Measurements from ENCODE around the gene PYGB.

The PYGB gene

GRCh38 chr20:25216199-25216945 is 31.5 kb upstream of the PYGB start:
- DNase-seq: no peak

GRCh38 chr20:25217161-25218108 is 30.4 kb upstream of the PYGB start:
- DNase-seq: no peak

GRCh38 chr20:25218109-25218486 is 29.8 kb upstream of the PYGB start:
- DNase-seq: no peak

- no peak for DNase-seq
Observed at GRCh38 chr20:25218492-25218891, 29.4 kb upstream of the PYGB start.

- no peak for DNase-seq
Observed at GRCh38 chr20:25219365-25219764, 28.5 kb upstream of the PYGB start.

- no peak for DNase-seq
Observed at GRCh38 chr20:25220021-25220730, 27.7 kb upstream of the PYGB start.

GRCh38 chr20:25220810-25221591 is 26.9 kb upstream of the PYGB start:
- DNase-seq: no peak

- DNase-seq: no peak
Observed at GRCh38 chr20:25221592-25222460, 26.1 kb upstream of the PYGB start.

- DNase-seq: no peak
Observed at GRCh38 chr20:25222461-25223178, 25.3 kb upstream of the PYGB start.

GRCh38 chr20:25223179-25223661 is 24.7 kb upstream of the PYGB start:
- DNase-seq: peak; percentile 96

GRCh38 chr20:25223765-25224720 is 23.8 kb upstream of the PYGB start:
- DNase-seq: no peak

- no peak for DNase-seq
Observed at GRCh38 chr20:25224941-25225340, 22.9 kb upstream of the PYGB start.

- DNase-seq: no peak
Observed at GRCh38 chr20:25225642-25226432, 22.0 kb upstream of the PYGB start.

- no peak for DNase-seq
Observed at GRCh38 chr20:25226433-25227316, 21.2 kb upstream of the PYGB start.

GRCh38 chr20:25227317-25227831 is 20.5 kb upstream of the PYGB start:
- no peak for DNase-seq

GRCh38 chr20:25229486-25230165 is 18.3 kb upstream of the PYGB start:
- no peak for DNase-seq

Data from 8988T (cell line).